Muscle of leg (tissue), 11 donors: Measurements from ENCODE around the gene ZFY. TPM values are rescaled to one million over a fixed set of nuclear protein-coding genes. Genes with fewer than 3 reads are reported as not detected.
"Not testable (repeated sequence)": the region's sequence is repeated elsewhere in the genome, so short reads cannot be mapped to it uniquely, and the experiment has no call there.

ENCODE experiments used
- DNase-seq: peaks from one replicate; pipeline ENCODE4 v3.0.0; 2013
- H3K27ac ChIP-seq: one replicate; pipeline ENCODE4 v1.5.1; 2013; ENCODE audit warnings: mild to moderate bottlenecking, low read length, control low read depth
- H3K27me3 ChIP-seq: one replicate; pipeline ENCODE4 v1.6.1; 2013; ENCODE audit warnings: low read length; ENCODE audit not compliant: control insufficient read depth, insufficient read depth
- H3K36me3 ChIP-seq: one replicate; pipeline ENCODE4 v1.6.1; 2013; ENCODE audit warnings: low read length; ENCODE audit not compliant: control insufficient read depth, insufficient read depth
- H3K4me1 ChIP-seq: one replicate; pipeline ENCODE4 v1.6.1; 2013; ENCODE audit warnings: low read length; ENCODE audit not compliant: control insufficient read depth, insufficient read depth
- H3K4me3 ChIP-seq: one replicate; pipeline ENCODE4 v1.5.1; 2013; ENCODE audit warnings: low read length, control low read depth
- H3K9me3 ChIP-seq: replicated peaks from 2 replicates; pipeline ENCODE4 v1.6.1; 2013; ENCODE audit warnings: low read depth, low read length; ENCODE audit not compliant: control insufficient read depth
- WGBS: methylation state at CpG from one replicate; pipeline ENCODE4 v1.1.5; 2013; ENCODE audit warnings: missing lambda C conversion rate; ENCODE audit not compliant: insufficient coverage; 5-methylcytosine and 5-hydroxymethylcytosine counted together
- polyA plus RNA-seq, 8 donors: library from polyadenylated mRNA; unstranded; fragments of 120-200 nt; gene quantifications; one replicate each; pipeline versions ENCODE4 v1.2.1 to v1.2.3, GENCODE V29; 2013; ENCODE audit warnings: inconsistent platforms in 1 of 8, low replicate concordance in 1 of 8; ENCODE audit not compliant: insufficient read length in 8 of 8, insufficient read depth in 1 of 8
- total RNA-seq: library from RNA; stranded (reverse); fragments of 120-200 nt; gene quantifications from one replicate; pipeline ENCODE4 v1.2.4, GENCODE V29; 2013

Gene ZFY
- total and polyA plus RNA-seq, 9 donors = 6.8 to 11.6 (median 10.3) TPM; not detected in 1

GRCh38 chrY:3003846-3004245, 68.7 kb downstream of the ZFY start:
- no CpG with 5 or more reads among the region's 5 CpGs for WGBS
- no peak overlapping the region for H3K27ac ChIP-seq
- no peaks in the 10 kb centered on the region for H3K9me3 ChIP-seq
- no peaks in the 10 kb centered on the region for H3K27me3 ChIP-seq
- no peak overlapping the region for H3K4me3 ChIP-seq
- DNase-seq = no peak
- H3K36me3 ChIP-seq = no peaks in the 10 kb centered on the region
- no peaks in the 10 kb centered on the region for H3K4me1 ChIP-seq

DNA sequence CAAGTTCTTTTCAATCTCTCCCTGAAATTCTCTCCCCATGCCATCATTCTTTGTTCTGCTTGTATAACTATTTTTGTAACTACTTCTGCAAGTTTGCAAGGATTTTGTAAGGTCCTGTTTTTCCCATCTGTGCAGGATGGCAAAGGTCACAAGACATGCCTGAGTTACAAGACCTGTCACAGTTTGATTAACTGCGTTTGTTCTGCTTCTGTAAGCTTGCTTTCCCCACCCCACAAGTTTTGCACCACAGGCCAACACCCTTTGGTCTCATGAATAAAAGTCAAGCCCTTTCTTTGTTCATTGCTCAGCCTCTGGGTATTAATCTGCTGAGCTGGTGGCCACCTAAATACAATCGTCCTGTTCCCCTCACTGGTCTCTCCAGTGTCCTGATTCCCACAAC, 70.8 kb downstream of the ZFY start:
- H3K9me3 ChIP-seq, H3K36me3 ChIP-seq, H3K4me1 ChIP-seq, H3K27ac ChIP-seq, H3K4me3 ChIP-seq, DNase-seq, H3K27me3 ChIP-seq: not testable (repeated sequence)
- no CpG with 5 or more reads among the region's 2 CpGs for WGBS

- Histone ChIP-seq H3K4me3 (no peak overlapping the region), H3K9me3 (no peaks in the 10 kb centered on the region), H3K27me3 (no peaks in the 10 kb centered on the region), H3K4me1 (no peaks in the 10 kb centered on the region), H3K36me3 (no peaks in the 10 kb centered on the region), H3K27ac (no peak overlapping the region)
- no peak for DNase-seq
These were observed 72.8 kb downstream of the ZFY start for GRCh38 chrY:3007967-3008366.

- Histone ChIP-seq H3K9me3 (no peaks in the 10 kb centered on the region), H3K27me3 (no peaks in the 10 kb centered on the region), H3K27ac (no peak overlapping the region), H3K36me3 (no peaks in the 10 kb centered on the region), H3K4me3 (no peak overlapping the region), H3K4me1 (no peaks in the 10 kb centered on the region)
- WGBS = no CpG with 5 or more reads among the region's 4 CpGs
- DNase-seq = no peak
These were observed 77.0 kb downstream of the ZFY start for GRCh38 chrY:3012226-3012625.

DNA sequence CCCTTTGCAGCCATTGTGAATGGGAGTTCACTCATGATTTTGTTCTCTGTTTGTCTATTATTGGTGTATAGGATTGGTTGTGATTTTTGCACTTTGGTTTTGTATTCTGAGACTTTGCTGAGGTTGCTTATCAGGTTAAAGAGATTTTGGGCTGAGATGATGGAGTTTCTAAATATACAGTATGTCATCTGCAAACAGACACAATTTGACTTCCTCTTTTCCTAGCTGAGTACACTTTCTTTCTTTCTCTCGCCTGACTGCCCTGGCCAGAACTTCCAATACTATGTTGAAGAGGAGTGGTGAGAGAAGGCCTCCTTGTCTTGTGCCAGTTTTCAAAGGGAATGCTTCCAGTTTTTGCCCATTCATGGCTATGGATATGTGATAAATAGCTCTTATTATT, 81.4 kb downstream of the ZFY start:
- DNase-seq = no peak
- Histone ChIP-seq H3K27me3 (no peaks in the 10 kb centered on the region), H3K4me1 (no peaks in the 10 kb centered on the region), H3K4me3 (no peak overlapping the region), H3K27ac (no peak overlapping the region), H3K9me3 (no peaks in the 10 kb centered on the region), H3K36me3 (no peaks in the 10 kb centered on the region)
- WGBS = no CpG with 5 or more reads among the region's 1 CpG

- Histone ChIP-seq H3K4me1 (no peaks in the 10 kb centered on the region), H3K27ac (no peak overlapping the region), H3K36me3 (no peaks in the 10 kb centered on the region), H3K4me3 (no peak overlapping the region), H3K27me3 (no peaks in the 10 kb centered on the region), H3K9me3 (no peaks in the 10 kb centered on the region)
- WGBS = no CpG with 5 or more reads among the region's 1 CpG
- DNase-seq = no peak
These were observed 83.4 kb downstream of the ZFY start for GRCh38 chrY:3018546-3018945.

GRCh38 chrY:3019584-3019983, 84.4 kb downstream of the ZFY start:
- DNase-seq = no peak
- H3K9me3 ChIP-seq = no peaks in the 10 kb centered on the region
- no CpG with 5 or more reads among the region's 11 CpGs for WGBS
- H3K36me3 ChIP-seq = no peaks in the 10 kb centered on the region
- H3K4me1 ChIP-seq = no peaks in the 10 kb centered on the region
- H3K4me3 ChIP-seq = no peak overlapping the region
- no peak overlapping the region for H3K27ac ChIP-seq
- no peaks in the 10 kb centered on the region for H3K27me3 ChIP-seq

DNA sequence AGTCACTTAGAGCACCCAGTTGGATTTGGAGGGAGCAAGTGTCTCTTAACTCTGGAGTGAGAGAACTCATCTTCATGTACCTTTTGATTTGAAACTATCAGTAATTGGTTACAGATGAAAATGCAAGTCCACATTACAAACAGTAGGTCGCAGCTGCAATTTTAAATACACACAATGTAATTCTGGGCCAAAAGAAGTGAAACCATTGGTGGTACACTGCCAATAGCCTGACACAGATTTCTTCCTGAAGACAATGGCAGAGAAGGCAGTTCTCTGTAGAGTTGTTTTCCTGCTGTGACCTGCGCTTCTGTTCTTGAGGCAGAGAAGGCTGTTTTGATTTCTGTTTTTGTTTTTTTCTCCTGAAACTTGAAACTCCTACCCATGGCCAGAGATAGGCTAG, 86.0 kb downstream of the ZFY start:
- H3K9me3 ChIP-seq = no peaks in the 10 kb centered on the region
- no peak overlapping the region for H3K4me3 ChIP-seq
- no peak for DNase-seq
- H3K27ac ChIP-seq = no peak overlapping the region
- no peaks in the 10 kb centered on the region for H3K4me1 ChIP-seq
- no peaks in the 10 kb centered on the region for H3K36me3 ChIP-seq
- H3K27me3 ChIP-seq = no peaks in the 10 kb centered on the region
- WGBS = no CpG with 5 or more reads among the region's 2 CpGs

DNA sequence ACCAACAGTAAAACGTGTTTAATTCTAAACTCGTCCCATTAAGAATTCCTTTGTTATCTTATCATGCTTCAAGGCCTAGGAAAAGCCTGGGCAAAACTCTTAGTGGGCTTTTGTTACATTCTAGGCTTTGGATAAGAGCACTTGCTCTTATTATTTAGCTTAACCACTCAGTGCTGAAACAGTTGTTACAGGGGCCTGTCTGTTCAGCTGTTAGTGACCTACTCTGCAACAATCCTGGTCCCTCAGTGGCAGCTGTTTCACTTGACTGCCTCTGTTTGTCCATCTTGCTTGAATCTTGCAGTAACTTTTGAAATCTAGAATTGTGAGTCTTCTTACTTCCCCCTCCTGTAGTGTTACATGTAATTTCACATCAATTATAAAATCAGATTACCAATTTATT, 88.4 kb downstream of the ZFY start:
- Histone ChIP-seq H3K27ac (no peak overlapping the region), H3K4me3 (no peak overlapping the region), H3K9me3 (no peaks in the 10 kb centered on the region), H3K27me3 (no peaks in the 10 kb centered on the region), H3K4me1 (no peaks in the 10 kb centered on the region), H3K36me3 (no peaks in the 10 kb centered on the region)
- no CpG with 5 or more reads among the region's 2 CpGs for WGBS
- DNase-seq = no peak

DNA sequence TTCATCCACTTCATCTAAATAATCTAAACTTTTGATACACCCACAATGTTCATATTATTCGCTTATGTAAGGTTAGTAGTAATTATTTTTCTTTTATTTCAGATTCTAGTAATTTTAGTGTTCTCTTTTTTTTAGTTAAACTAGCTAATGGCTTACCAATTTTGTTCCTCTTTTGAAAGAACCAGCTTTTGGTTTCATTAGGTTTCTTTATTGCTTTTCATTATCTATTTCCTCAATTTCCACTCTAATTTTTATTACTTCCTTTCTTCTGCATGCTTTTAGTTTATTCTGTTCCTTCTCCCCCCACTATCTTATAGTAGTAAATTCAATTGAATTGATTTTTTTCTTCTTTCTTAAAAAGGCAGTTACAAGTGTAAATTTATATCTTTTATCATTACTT, 90.2 kb downstream of the ZFY start:
- no peak for DNase-seq
- Histone ChIP-seq H3K27me3 (no peaks in the 10 kb centered on the region), H3K36me3 (no peaks in the 10 kb centered on the region), H3K4me3 (no peak overlapping the region), H3K27ac (no peak overlapping the region), H3K9me3 (no peaks in the 10 kb centered on the region), H3K4me1 (no peaks in the 10 kb centered on the region)
- WGBS = no CpG with 5 or more reads among the region's 1 CpG
